GM19035 (cell line): ENCODE data around the gene ABCA9.
"Not testable (repeated sequence)": the region's sequence is repeated elsewhere in the genome, so short reads cannot be mapped to it uniquely, and the experiment has no call there.

Source experiments
- ATAC-seq: cut with Tn5 transposase; IDR thresholded peaks from one replicate; pipeline ENCODE4 v1.9.1; 2021; ENCODE audit not compliant: unreplicated experiment

ABCA9 gene

DNA sequence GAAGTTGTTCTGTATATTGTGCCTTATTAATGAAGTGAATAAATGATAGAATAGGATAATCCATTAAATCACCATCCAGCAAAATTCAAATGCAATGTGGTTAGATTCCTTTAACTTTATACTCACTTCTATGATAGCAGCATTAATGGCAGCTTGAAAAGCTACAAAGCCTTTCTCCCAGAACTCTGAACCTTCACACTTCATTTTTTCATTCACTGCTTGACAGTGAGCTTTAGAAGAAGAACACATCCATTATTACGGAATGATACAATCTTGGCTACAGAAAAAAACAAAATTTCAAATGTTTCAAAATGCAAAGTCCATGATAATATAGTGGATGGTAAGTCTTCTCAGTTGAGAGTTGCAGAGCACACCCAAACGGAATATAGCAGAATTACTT lies 16.4 kb downstream of the ABCA9 start:
- no peak for ATAC-seq

DNA sequence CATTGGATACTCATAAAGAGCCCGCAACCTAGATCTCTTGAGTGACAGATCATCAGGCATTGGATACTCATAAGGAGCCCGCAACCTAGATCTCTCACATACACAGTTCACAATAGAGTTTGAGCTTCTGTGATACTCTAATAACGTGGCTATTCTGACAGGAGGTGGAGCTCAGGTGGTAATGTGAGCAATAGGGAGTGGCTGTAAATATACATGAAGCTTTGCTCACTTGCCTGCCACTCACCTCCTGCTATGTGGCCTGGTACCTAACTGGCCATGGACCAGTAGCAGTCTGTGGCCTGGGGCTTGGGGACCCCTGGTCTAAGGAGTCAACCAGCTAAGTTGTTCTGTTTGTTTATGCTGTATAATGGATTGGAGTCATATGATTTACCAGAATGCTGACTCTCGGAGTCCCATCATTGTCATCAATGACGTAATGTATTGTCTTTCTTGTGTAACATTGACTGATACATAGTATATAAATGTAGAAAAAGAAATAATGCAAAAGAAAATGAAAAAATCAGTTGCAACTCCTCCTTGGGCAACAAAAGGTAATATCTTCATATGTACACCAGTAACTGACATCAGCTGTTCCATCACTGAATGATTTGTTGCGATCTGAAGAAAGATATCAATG lies 17.5 kb downstream of the ABCA9 start:
- ATAC-seq: no peak

DNA sequence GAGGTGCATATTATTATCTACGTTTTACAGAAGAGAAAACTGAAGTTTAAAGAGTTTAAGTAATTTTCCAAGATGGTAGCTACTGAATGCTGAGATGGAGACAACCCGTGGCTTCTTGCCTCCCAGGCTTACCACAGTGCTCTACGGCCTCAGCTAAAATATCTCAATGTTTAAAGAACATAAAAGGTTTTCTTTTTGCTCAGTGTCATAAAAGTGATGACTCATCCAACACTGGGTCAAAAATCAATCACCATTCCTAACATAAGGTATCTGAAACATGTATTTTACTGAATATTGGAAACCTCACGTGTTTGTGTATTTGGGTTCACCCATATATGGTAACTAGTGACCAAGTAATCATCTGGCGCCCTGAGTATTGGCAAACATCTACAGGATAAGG lies 18.4 kb downstream of the ABCA9 start:
- ATAC-seq: no peak

DNA sequence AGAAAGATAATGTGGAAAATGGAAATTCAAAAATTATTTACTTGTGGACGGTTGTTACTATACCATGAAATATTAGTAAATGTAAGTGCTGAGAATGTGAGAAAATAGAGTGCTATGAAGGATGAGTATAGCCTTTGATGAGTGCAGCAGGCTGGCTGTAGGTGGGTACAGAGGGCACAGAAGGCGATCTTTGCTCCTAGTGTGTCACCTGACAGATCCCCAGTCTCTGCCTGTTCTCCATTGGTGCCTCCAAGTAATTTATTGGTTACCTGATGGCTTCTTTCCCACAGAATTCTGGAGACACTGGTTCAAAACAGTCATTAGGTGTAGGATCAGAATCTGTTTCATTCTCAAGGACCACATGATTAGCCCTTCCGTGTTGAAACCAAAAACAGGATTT lies 28.9 kb downstream of the ABCA9 start:
- ATAC-seq: no peak

DNA sequence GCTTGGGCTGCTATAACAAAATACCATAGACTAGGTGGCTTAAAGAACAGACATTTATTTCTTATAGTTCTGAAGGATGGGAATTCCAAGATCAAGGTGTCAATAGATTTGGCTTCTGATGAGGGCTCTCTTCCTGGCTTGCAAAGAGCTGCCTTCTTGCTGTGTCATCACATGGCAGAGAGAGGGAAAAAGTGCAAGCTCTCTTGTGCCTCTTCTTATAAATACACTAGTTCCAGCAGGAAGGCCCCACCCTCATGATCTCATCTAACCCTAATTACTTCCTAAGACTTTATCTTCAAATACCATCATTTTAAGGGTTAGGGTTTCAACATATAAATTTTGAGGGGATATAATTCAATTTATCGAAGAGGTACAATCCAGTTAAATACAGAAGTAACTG lies 30.6 kb downstream of the ABCA9 start:
- no peak for ATAC-seq

GRCh38 chr17:69018687-69019086 lies 42.0 kb downstream of the ABCA9 start:
- ATAC-seq: no peak

DNA sequence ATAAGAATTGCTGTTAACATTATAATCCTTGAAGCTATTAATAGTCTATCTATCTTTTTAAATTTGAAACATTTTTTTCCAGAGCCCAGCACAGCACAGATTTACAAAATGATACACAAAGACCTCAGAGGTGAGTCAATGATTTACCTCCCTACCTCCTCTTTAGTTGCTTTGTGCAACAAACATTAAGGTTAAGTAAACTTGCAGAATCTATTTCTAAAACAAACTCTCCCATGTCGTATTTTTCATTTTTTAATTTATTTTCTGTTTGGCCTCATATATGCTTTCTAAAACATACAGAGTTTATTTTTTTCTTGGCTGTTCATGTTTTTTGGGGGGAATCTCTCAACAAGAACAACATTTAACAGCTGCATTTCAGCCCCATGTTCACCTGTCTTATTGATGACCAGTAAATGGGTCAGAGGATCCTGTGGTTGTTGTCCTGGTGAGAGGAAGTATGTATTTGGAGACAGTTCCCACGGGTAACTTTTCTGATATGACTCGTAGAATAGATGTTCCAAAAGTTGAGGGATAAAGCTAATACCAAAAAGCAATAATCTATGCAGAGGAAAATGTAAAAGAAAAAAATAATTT lies 42.6 kb downstream of the ABCA9 start:
- ATAC-seq: no peak

DNA sequence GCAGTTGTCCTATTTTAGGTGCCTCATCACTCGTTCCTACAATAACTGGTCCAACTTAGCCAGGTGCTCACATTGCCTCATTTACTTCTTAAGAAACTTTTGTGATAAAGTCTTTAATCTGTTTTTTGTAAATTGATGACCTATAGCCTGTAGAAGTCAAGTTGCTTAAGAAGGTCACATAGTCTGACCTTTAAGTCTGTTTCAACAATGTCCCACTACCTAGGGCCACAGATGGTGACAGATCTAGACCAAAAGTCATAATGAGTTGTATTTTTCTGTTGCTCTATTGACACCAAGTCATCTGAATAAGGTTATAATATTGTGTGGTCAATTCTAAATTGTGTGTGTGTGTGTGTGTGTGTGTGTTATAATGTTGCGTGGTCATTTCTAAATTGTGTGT lies 45.1 kb downstream of the ABCA9 start:
- ATAC-seq: no peak

DNA sequence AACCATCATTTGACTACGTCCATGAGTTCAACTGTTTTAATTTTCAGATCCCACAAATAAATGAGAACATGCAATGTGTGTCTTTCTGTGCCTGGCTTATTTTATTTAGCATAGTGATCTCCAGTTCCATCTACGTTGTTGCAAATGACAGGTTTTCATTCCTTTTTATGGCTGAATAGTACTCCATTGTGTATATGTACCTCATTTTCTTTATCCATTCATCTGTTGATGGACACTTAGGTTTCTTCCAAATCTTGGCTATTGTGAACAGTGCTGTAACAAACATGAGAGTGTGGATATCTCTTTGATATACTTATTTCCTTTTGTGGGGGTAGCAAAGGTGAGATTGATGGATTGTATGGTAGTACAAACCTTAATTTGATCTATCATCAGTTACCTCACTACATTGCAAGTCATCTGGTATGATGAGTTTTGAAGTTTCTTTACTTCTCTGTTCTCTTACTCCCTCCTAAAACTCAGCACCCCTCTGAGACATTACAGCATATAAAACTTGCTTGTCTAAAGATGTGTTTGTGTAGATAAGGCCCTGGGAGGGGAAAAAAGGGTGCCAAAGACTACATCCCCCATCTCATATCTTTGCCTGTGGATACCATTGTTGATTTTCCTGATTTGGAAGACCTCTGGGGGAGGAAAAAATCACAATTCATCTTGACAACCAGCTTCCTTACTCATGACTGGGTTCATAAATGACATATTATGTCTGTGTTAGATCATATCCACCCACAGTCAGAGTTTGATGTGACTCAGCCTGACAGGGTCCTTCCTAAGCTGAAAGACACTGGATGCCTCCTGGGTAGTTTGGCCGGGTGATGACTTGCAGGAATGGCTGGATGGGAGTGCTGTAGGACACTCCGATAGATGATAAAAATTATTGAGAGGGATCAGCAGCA lies 47.6 kb downstream of the ABCA9 start:
- ATAC-seq: no peak

- no peak for ATAC-seq
Measured at GRCh38 chr17:69009930-69010329, 50.8 kb downstream of the ABCA9 start.

- not testable (repeated sequence) for ATAC-seq
Measured at GRCh38 chr17:69004759-69005158, 56.0 kb downstream of the ABCA9 start.

DNA sequence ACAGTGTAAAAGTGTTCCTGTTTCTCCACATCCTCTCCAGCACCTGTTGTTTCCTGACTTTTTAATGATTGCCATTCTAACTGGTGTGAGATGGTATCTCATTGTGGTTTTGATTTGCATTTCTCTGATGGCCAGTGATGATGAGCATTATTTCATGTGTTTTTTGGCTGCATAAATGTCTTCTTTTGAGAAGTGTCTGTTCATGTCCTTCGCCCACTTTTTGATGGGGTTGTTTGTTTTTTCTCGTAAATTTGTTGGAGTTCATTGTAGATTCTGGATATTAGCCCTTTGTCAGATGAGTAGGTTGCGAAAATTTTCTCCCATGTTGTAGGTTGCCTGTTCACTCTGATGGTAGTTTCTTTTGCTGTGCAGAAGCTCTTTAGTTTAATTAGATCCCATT lies 61.0 kb downstream of the ABCA9 start:
- ATAC-seq: not testable (repeated sequence)

DNA sequence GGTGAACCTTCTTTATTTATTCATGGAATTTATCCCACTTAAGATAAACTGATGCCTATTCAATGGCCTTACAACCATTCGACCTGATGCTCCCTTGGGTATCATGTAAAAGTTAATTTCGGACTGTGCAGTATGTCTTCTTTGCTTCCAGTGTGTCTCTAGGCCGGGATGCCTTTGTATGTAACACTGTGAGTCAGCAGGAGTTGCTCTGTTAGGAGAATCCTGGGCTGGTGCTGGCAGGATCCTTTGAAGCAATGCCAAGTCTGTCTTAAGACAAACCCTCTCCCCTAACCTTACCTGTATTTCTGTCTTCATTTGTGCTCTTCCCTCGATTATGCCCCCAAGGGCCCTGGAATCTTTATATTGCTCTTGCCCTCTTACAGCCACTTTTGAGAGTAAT lies 67.6 kb downstream of the ABCA9 start:
- no peak for ATAC-seq

DNA sequence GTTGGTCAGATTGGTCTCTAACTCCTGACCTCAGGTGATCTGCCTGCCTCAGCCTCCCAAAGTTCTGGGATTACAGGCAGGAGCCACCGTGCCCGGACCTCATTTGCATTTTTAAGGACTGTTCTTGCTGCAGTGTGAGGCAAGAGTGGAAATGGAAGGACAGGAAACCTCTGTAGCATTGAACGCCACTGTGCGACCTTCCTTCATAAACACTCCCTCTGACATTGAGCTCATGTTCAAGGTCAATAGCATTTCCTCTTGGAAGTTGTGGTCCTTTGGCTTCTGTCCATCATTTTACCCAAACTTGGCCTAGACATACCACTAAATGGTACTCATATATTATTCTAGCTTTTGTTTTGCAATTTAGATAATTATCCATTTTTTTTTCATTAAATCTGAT lies 72.8 kb downstream of the ABCA9 start:
- ATAC-seq: no peak

- ATAC-seq: no peak
Measured at GRCh38 chr17:68981288-68981687, 79.4 kb downstream of the ABCA9 start.

- no peak for ATAC-seq
Measured at GRCh38 chr17:68973098-68973846, 87.5 kb downstream of the ABCA9 start.

GRCh38 chr17:68972119-68972704 lies 88.5 kb downstream of the ABCA9 start:
- no peak for ATAC-seq

- ATAC-seq: no peak
Measured at GRCh38 chr17:68969101-68969500, 91.6 kb downstream of the ABCA9 start.

DNA sequence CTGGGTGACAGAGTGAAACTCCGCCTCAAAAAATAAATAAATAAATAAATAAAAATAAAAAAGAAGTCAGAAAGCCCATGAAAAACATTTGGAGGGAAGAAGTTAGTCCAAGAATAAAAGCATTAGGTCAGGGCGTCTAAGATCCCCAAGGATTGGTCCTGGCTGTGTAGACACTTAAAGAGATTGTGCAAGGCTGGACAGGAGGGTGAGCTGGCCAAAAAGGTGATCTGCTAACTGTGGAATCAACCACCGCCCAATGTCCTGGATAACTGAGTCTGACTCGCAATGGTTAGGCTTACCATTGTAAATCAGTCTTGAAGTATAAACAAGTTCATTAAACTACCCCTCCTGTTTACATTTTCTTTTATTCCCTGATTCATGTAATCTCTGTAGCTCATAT lies 96.8 kb downstream of the ABCA9 start:
- no peak for ATAC-seq

GRCh38 chr17:68961214-68961882 lies 99.4 kb downstream of the ABCA9 start:
- no peak for ATAC-seq
